Neural progenitor cell (in vitro differentiated cells): ENCODE results near the gene KRT40. TPM values are rescaled to one million over a fixed set of nuclear protein-coding genes. Genes with fewer than 3 reads are reported as not detected.

Experiments used
- DNase-seq: peaks from one replicate; pipeline ENCODE4 v3.0.0-alpha.2; 2016; ENCODE audit warnings: low spot score
- H2AFZ ChIP-seq: fragments of 200-600 bp; sonication (generic); replicated peaks from 2 replicates; pipeline ENCODE4 v1.6.1; 2016; ENCODE audit warnings: antibody characterized with exemption
- H3F3A ChIP-seq: fragments of 200-600 bp; sonication (generic); 2 replicates; pipeline ENCODE4 v1.6.1; 2016; ENCODE audit warnings: antibody characterized with exemption, low read depth
- H3K27ac ChIP-seq: fragments of 200-600 bp; sonication (generic); 2 replicates; pipeline ENCODE4 v1.5.1; 2016; ENCODE audit warnings: mild to moderate bottlenecking
- H3K27me3 ChIP-seq: fragments of 200-600 bp; sonication (generic); 2 replicates; pipeline ENCODE4 v1.6.1; 2016; ENCODE audit warnings: mild to moderate bottlenecking, moderate library complexity
- H3K36me3 ChIP-seq: fragments of 200-600 bp; sonication (generic); 2 replicates; pipeline ENCODE4 v1.5.1; 2016
- H3K4me1 ChIP-seq: fragments of 200-600 bp; sonication (generic); 2 replicates; pipeline ENCODE4 v1.6.1; 2016; ENCODE audit warnings: mixed run types
- H3K4me2 ChIP-seq: fragments of 200-600 bp; sonication (generic); 2 replicates; pipeline ENCODE4 v1.6.1; 2016
- H3K4me3 ChIP-seq: fragments of 200-600 bp; sonication (generic); 2 replicates; pipeline ENCODE4 v1.5.1; 2016
- H3K79me2 ChIP-seq: fragments of 200-600 bp; sonication (generic); 2 replicates; pipeline ENCODE4 v1.6.1; 2016; ENCODE audit warnings: low read depth
- H3K9ac ChIP-seq: fragments of 200-600 bp; sonication (generic); 2 replicates; pipeline ENCODE4 v1.6.1; 2016
- H3K9me3 ChIP-seq: fragments of 200-600 bp; sonication (generic); 2 replicates; pipeline ENCODE4 v1.5.1; 2016; ENCODE audit warnings: low read depth
- H4K20me1 ChIP-seq: fragments of 200-600 bp; sonication (generic); 2 replicates; pipeline ENCODE4 v1.6.1; 2016; ENCODE audit warnings: low read depth
- H3K27ac Mint-ChIP-seq: 3 replicates; pipeline ENCODE4 v1.8.0; 2021; ENCODE audit warnings: mixed read lengths
- H3K27me3 Mint-ChIP-seq: 2 replicates; pipeline ENCODE4 v1.8.0; 2022; ENCODE audit warnings: low read depth, mild to moderate bottlenecking, inconsistent platforms, moderate library complexity, mixed read lengths; ENCODE audit not compliant: insufficient read depth
- H3K36me3 Mint-ChIP-seq: 3 replicates; pipeline ENCODE4 v1.8.0; 2021; ENCODE audit warnings: mixed read lengths
- H3K4me1 Mint-ChIP-seq: 3 replicates; pipeline ENCODE4 v1.8.0; 2021; ENCODE audit warnings: mixed read lengths
- H3K4me3 Mint-ChIP-seq: 3 replicates; pipeline ENCODE4 v1.8.0; 2021; ENCODE audit warnings: mild to moderate bottlenecking, moderate library complexity, mixed read lengths
- H3K9me3 Mint-ChIP-seq: 3 replicates; pipeline ENCODE4 v1.8.0; 2020; ENCODE audit warnings: mixed read lengths
- EZH2 ChIP-seq: fragments of 200-600 bp; sonication (generic); IDR thresholded peaks from 2 replicates; pipeline ENCODE4 v1.6.1; 2017; ENCODE audit warnings: antibody characterized with exemption, mild to moderate bottlenecking, moderate library complexity
- EZH2phosphoT487 ChIP-seq: fragments of 200-600 bp; sonication (generic); IDR thresholded peaks from 2 replicates; pipeline ENCODE4 v1.6.1; 2017; ENCODE audit warnings: antibody characterized with exemption
- total RNA-seq: library from RNA; depleted of rRNA; stranded (reverse); fragments of >200 nt; gene quantifications from 2 replicates; pipeline ENCODE4 v1.2.3, GENCODE V29; 2015; ENCODE audit warnings: low replicate concordance
- TF ChIP-seq, protein P1 (sequence below): fragments of 200-600 bp; sonication (generic); IDR thresholded peaks from 2 replicates; pipeline ENCODE4 v1.5.1; 2017; ENCODE audit warnings: antibody characterized with exemption, mild to moderate bottlenecking

The KRT40 gene
- total RNA-seq, 1 donor from 2014 or later: not detected

DNA sequence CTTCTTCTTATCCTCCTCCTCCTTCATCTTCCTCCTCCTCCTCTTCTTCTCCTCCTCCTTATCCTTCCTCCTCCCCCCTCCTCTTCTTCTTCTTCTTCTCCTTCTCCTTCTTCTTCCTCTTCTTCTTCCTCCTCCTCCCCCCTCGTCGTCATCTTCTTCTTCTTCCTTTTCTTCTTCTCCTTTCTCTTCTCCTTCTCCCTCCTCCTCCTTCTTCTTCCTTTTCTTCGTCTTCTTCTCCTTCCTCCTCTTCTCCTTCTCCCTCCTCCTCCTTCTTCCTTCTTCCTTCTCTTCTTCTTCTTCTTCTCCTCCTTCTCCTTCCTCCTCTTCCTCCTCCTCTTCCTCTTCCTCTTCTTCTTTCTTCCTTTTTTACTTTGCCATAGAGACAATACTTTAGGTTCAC, 41.6 kb downstream of the KRT40 start:
- Mint-ChIP-seq H3K4me1 (peaks cover 5% of the 10 kb centered on the region), H3K27ac (no peak overlapping the region), H3K27me3 (peaks cover 4% of the 10 kb centered on the region), H3K36me3 (no peaks in the 10 kb centered on the region), H3K4me3 (no peak overlapping the region), H3K9me3 (no peaks in the 10 kb centered on the region)
- H3K27me3 ChIP-seq: no peaks in the 10 kb centered on the region
- no peak overlapping the region for H3K27ac ChIP-seq
- TF ChIP-seq EZH2: no peak
- TF ChIP-seq, protein P1, sequence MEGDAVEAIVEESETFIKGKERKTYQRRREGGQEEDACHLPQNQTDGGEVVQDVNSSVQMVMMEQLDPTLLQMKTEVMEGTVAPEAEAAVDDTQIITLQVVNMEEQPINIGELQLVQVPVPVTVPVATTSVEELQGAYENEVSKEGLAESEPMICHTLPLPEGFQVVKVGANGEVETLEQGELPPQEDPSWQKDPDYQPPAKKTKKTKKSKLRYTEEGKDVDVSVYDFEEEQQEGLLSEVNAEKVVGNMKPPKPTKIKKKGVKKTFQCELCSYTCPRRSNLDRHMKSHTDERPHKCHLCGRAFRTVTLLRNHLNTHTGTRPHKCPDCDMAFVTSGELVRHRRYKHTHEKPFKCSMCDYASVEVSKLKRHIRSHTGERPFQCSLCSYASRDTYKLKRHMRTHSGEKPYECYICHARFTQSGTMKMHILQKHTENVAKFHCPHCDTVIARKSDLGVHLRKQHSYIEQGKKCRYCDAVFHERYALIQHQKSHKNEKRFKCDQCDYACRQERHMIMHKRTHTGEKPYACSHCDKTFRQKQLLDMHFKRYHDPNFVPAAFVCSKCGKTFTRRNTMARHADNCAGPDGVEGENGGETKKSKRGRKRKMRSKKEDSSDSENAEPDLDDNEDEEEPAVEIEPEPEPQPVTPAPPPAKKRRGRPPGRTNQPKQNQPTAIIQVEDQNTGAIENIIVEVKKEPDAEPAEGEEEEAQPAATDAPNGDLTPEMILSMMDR: no peak
- no peak for TF ChIP-seq EZH2phosphoT487
- no peaks in the 10 kb centered on the region for H3K9me3 ChIP-seq
- no peaks in the 10 kb centered on the region for H4K20me1 ChIP-seq
- no peak overlapping the region for H3K4me3 ChIP-seq
- no peak for DNase-seq
- no peak overlapping the region for H2AFZ ChIP-seq
- no peak overlapping the region for H3K4me2 ChIP-seq
- no peaks in the 10 kb centered on the region for H3K36me3 ChIP-seq
- no peak overlapping the region for H3K9ac ChIP-seq
- no peaks in the 10 kb centered on the region for H3K79me2 ChIP-seq
- peaks cover 40% of the 10 kb centered on the region for H3K4me1 ChIP-seq
- H3F3A ChIP-seq: peaks cover 20% of the 10 kb centered on the region

DNA sequence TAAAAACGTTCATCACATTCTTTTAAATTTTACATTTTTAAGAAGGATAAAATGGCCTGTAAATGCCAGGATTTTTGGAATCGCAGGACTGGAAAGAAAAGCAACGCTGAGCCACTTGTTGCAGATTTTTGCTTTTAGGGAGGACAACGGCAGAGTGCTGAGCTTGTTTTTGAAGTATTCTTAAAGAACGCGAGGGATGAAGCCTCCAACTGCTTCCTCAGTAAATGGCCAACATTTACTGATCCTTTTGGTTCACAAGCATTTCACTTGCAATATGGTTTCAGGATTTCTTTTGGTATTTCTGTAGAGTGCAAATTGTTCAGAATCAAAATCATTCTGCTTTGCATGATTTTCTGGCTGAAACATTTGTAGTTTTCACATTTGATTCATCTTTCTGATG, 43.9 kb downstream of the KRT40 start:
- peak overlapping the region; percentile 43 for H2AFZ ChIP-seq
- H3K27me3 ChIP-seq: no peaks in the 10 kb centered on the region
- no peaks in the 10 kb centered on the region for H4K20me1 ChIP-seq
- no peaks in the 10 kb centered on the region for H3K36me3 Mint-ChIP-seq
- H3K4me3 Mint-ChIP-seq: no peak overlapping the region
- H3K4me1 Mint-ChIP-seq: peaks cover 14% of the 10 kb centered on the region
- no peak overlapping the region for H3K27ac ChIP-seq
- no peak overlapping the region for H3K9ac ChIP-seq
- H3K36me3 ChIP-seq: no peaks in the 10 kb centered on the region
- no peak overlapping the region for H3K4me3 ChIP-seq
- H3K27ac Mint-ChIP-seq: no peak overlapping the region
- no peaks in the 10 kb centered on the region for H3K79me2 ChIP-seq
- no peak for DNase-seq
- no peaks in the 10 kb centered on the region for H3K9me3 Mint-ChIP-seq
- H3K4me1 ChIP-seq: peaks cover 37% of the 10 kb centered on the region
- H3K27me3 Mint-ChIP-seq: peaks cover 4% of the 10 kb centered on the region
- H3K4me2 ChIP-seq: no peak overlapping the region
- peaks cover 30% of the 10 kb centered on the region for H3F3A ChIP-seq
- no peaks in the 10 kb centered on the region for H3K9me3 ChIP-seq
- TF ChIP-seq EZH2 (no peak), EZH2phosphoT487 (no peak)
- TF ChIP-seq, protein P1: no peak

GRCh38 chr17:40938981-40939380, 45.1 kb downstream of the KRT40 start:
- peaks cover 14% of the 10 kb centered on the region for H3K4me1 Mint-ChIP-seq
- Histone ChIP-seq H3K9ac (no peak overlapping the region), H3K9me3 (no peaks in the 10 kb centered on the region), H3K4me3 (no peak overlapping the region), H4K20me1 (no peaks in the 10 kb centered on the region), H3F3A (peaks cover 17% of the 10 kb centered on the region), H2AFZ (no peak overlapping the region), H3K79me2 (no peaks in the 10 kb centered on the region), H3K4me2 (no peak overlapping the region), H3K4me1 (peaks cover 27% of the 10 kb centered on the region), H3K36me3 (no peaks in the 10 kb centered on the region), H3K27me3 (no peaks in the 10 kb centered on the region), H3K27ac (no peak overlapping the region)
- no peak overlapping the region for H3K27ac Mint-ChIP-seq
- no peaks in the 10 kb centered on the region for H3K9me3 Mint-ChIP-seq
- no peak overlapping the region for H3K4me3 Mint-ChIP-seq
- H3K36me3 Mint-ChIP-seq: no peaks in the 10 kb centered on the region
- H3K27me3 Mint-ChIP-seq: no peaks in the 10 kb centered on the region
- DNase-seq: no peak
- TF ChIP-seq EZH2phosphoT487: no peak
- TF ChIP-seq EZH2: no peak
- TF ChIP-seq, protein P1: no peak
